Right lobe of liver (tissue), 6 donors: ENCODE data around the gene NUP188. TPM values are rescaled to one million over a fixed set of nuclear protein-coding genes. Genes with fewer than 3 reads are reported as not detected.

Source experiments
- ATAC-seq, 4 donors: fragments of 200-7000 bp; cut with Tn5 transposase; one replicate each; pipeline ENCODE4 v1.9.1; 2020; ENCODE audit warnings: mild to moderate bottlenecking in 4 of 4, moderate library complexity in 4 of 4
- DNase-seq, 3 donors: peaks; one replicate each; pipeline ENCODE4 v3.0.0-alpha.2; 2020
- H3K27ac ChIP-seq, 3 donors: fragments of 200-600 bp; one replicate each; pipeline ENCODE4 v1.8.0; 2022
- H3K27me3 ChIP-seq, 2 donors: fragments of 200-600 bp; one replicate each; pipeline ENCODE4 v1.8.0; 2022
- H3K36me3 ChIP-seq, 4 donors: fragments of 200-600 bp; sonication (generic) in 1 of 4; one replicate each; pipeline versions ENCODE4 v1.5.1 to v1.8.0; 2017 to 2022; ENCODE audit warnings: control low read depth in 1 of 4
- H3K4me1 ChIP-seq, 4 donors: fragments of 200-600 bp; sonication (generic) in 1 of 4; one replicate each; pipeline versions ENCODE4 v1.5.1 to v1.8.0; 2017 to 2022; ENCODE audit warnings: control low read depth in 1 of 4
- H3K4me3 ChIP-seq, 3 donors: fragments of 200-600 bp; one replicate each; pipeline ENCODE4 v1.8.0; 2022
- H3K9me3 ChIP-seq, 4 donors: fragments of 200-600 bp; sonication (generic) in 1 of 4; one replicate each; pipeline versions ENCODE4 v1.5.1 to v1.8.0; 2017 to 2022; ENCODE audit warnings: control low read depth in 1 of 4
- CTCF ChIP-seq, 4 donors: fragments of 200-600 bp in 3 of 4; fragments of 450-650 bp in 1 of 4; IDR thresholded peaks; one replicate each; pipeline versions ENCODE4 v1.5.1 to v1.8.0; 2016 to 2022; ENCODE audit warnings: antibody characterized with exemption in 4 of 4, mild to moderate bottlenecking in 2 of 4
- POLR2A ChIP-seq: fragments of 450-650 bp; IDR thresholded peaks from one replicate; pipeline ENCODE4 v1.6.1; 2017; ENCODE audit warnings: antibody characterized with exemption, mild to moderate bottlenecking
- WGBS: methylation state at CpG from one replicate; pipeline ENCODE4 v1.1.6; 2018; ENCODE audit warnings: low coverage, low lambda C conversion rate; ENCODE audit not compliant: insufficient coverage; ENCODE audit errors: missing lambda C conversion rate; 5-methylcytosine and 5-hydroxymethylcytosine counted together
- intact Hi-C, 2 donors: fragments of 100-400 bp; cut with DNase I; formaldehyde crosslinking; loops; one replicate each; pipeline versions ENCODE4 v1.11.2 to v1.14.1; 2022
- total RNA-seq, 6 experiments: library from RNA; depleted of rRNA in 2 of 6; stranded (reverse); fragments of >200 nt in 2 of 6; fragmentation: NEBNext Ultra II Directional in 3 of 6; extraction: Animal tissue kit (Norgen Biotek cat#: 25700) in 3 of 6; gene quantifications; one replicate each; pipeline versions ENCODE4 v1.1.0 to v1.2.4, GENCODE V29; 2016 to 2023
- donor health status: DM: no; HTN: yes; CAD: no.
- donor health status: DM: no; HTN: no; CAD: no.
- donor health status: DM: no; HTN: no; CAD: no.
- donor health status: DM: no; HTN: yes; CAD: no.
- donor health status: DM: no; HTN: yes; CAD: no.

The NUP188 gene
- total RNA-seq, 6 experiments from 2014 or later: 10.5 to 18.7 (median 15.6) TPM

DNA sequence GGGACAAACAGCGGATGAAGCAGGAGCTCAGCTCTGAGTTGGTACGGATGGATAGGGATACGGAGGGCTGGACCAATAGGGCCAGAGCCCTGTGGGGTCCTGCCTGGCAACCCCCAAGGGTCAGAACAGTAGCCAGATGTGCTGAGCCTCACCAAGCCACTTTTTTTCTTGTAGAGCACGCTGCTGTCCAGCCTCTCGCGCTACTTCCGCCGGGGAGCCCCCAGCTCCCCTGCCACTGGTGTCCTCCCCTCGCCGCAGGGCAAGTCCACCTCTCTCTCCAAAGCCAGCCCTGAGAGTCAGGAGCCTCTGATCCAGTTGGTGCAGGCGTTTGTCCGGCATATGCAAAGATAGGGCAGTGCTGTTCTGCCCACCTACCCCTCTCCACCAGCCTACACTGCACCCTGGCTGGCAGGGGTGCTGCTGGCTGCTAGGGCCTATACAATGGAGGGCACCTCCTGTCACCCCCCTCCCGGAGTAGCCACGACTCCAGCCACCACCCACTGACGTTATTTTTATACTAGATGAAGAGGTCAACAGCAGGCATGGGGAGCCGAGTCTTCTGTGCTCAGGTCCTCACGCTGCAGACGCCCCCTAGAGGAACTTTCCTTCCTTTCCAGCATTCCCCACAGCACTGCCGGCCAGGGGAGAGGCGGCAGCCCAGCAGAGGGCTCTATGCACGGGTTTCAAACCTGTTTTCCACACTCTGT, 59.0 kb downstream of the NUP188 start:
- H3K9me3 ChIP-seq: no peaks in the 10 kb centered on the region
- H3K4me1 ChIP-seq: no peaks in the 10 kb centered on the region
- H3K4me3 ChIP-seq: no peak overlapping the region
- DNase-seq (peak; percentile 52 to 70 (median 70)), ATAC-seq (peak; percentile 80 to 88 (median 84))
- peaks cover 0 to 46% (median 10%) of the 10 kb centered on the region in 4 donors for H3K36me3 ChIP-seq
- intact Hi-C loops: no loop called here
- peak; percentile 49 to 92 (median 86) for TF ChIP-seq CTCF (IDR thresholded peaks at IDR 0.05)
- no peak for TF ChIP-seq POLR2A
- no peaks in the 10 kb centered on the region for H3K27me3 ChIP-seq
- no peak overlapping the region for H3K27ac ChIP-seq
- WGBS: 8% methylated on average over 4 of the region's 21 CpGs

- ATAC-seq (no peak), DNase-seq (peak in 2 of 3 donors; percentile 21 to 46)
- Histone ChIP-seq H3K4me1 (no peaks in the 10 kb centered on the region), H3K27ac (no peak overlapping the region), H3K4me3 (no peak overlapping the region), H3K9me3 (no peaks in the 10 kb centered on the region), H3K27me3 (no peaks in the 10 kb centered on the region), H3K36me3 (peaks cover 0 to 39% (median 10%) of the 10 kb centered on the region in 4 donors)
- no peak for TF ChIP-seq CTCF (IDR thresholded peaks at IDR 0.05)
- TF ChIP-seq POLR2A: no peak
- intact Hi-C loops: no loop called here
- 83% methylated on average over 6 of the region's 14 CpGs for WGBS
Measured at GRCh38 chr9:129007035-129007765, 59.7 kb downstream of the NUP188 start.

- Histone ChIP-seq H3K4me1 (no peaks in the 10 kb centered on the region), H3K27me3 (no peaks in the 10 kb centered on the region), H3K9me3 (no peaks in the 10 kb centered on the region), H3K27ac (no peak overlapping the region), H3K4me3 (no peak overlapping the region), H3K36me3 (peaks cover 0 to 32% (median 8%) of the 10 kb centered on the region in 4 donors)
- no peak for ATAC-seq
- TF ChIP-seq CTCF (IDR thresholded peaks at IDR 0.05): no peak
- no peak for TF ChIP-seq POLR2A
- intact Hi-C loops: no loop called here
- DNase-seq: peak in 2 of 3 donors; percentile 17 to 41
- WGBS: 60% methylated on average over 1 of the region's 18 CpGs
Measured at GRCh38 chr9:129007766-129008468, 60.4 kb downstream of the NUP188 start.

DNA sequence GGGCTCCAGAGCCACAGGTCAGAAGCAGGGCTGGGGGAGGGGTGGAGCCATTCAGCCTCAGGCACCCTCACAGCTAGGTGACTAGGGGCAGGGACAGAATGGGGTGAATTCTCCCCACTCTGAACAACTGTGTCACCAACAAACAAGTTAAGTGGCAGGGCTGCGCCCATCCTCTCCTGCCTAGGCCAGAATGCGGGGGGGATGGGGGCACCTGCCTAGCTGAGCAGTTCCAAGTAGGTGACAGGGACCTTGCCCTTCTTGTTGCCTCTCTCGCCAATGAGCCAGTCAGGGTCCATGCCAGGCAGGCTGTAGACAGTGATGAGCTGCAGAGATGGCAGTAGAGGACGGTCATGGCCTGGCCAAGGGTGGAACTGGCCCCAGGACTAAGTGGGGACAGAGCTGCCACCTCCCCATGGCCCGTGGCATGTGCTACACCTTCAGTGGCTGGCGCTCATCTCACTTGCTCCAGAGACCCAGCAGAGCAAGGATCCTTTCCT, 61.0 kb downstream of the NUP188 start:
- Histone ChIP-seq H3K4me3 (no peak overlapping the region), H3K9me3 (no peaks in the 10 kb centered on the region), H3K27me3 (no peaks in the 10 kb centered on the region), H3K27ac (no peak overlapping the region), H3K4me1 (no peaks in the 10 kb centered on the region), H3K36me3 (peaks cover 0 to 26% (median 6%) of the 10 kb centered on the region in 4 donors)
- no CpG with 5 or more reads among the region's 6 CpGs for WGBS
- TF ChIP-seq POLR2A (no peak), CTCF (IDR thresholded peaks at IDR 0.05) (no peak)
- ATAC-seq (peak in 3 of 4 donors; percentile 7 to 46 (median 22)), DNase-seq (peak in 2 of 3 donors; percentile 14 to 51)
- intact Hi-C loops: no loop called here
